ENCODE results near the gene CC2D1A. TPM values are rescaled to one million over a fixed set of nuclear protein-coding genes. Genes with fewer than 3 reads are reported as not detected.

The CC2D1A gene
- polyA plus RNA-seq, 1 of the 3 experiments (the other 2 are of a cell fraction), result 24.2 TPM

DNA sequence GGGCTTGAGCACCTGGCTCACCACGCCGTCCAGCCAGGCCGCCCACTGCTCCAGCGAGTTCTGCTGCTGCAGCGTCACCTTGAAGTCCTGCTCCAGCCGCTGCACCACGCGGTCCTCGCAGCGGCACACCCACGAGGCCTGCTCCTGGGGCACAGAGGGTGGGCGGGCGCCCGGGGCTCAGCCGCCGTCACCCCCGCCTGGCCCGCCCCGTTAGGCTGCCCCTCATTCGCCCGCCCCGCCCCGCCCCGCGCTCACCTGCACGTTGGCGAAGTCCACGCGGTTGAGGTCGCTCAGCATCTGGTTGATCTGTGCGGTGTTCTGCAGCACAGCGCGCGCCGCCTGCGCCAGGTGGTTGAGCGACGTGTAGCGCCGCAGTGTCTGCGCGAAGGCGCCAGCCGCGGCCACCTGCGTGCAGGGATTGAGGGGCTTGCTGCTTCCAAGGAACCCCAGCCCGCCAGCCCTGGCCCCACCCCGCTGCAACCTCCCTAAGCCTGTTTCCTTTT lies 57.7 kb downstream of the CC2D1A start:
- H3K79me2 ChIP-seq (ENCODE audit: insufficient read depth), result no peaks in the 10 kb centered on the region
- DNase-seq, result no peak
- H4K20me1 ChIP-seq (ENCODE audit: insufficient read depth), result no peaks in the 10 kb centered on the region
- H3K4me3 ChIP-seq (ENCODE audit: low read depth in 2 of 2, low read length in 1 of 2), result no peak overlapping the region
- CTCF ChIA-PET, result no interaction called here
- no peak overlapping the region for H3K4me2 ChIP-seq
- WGBS (ENCODE audit: low lambda C conversion rate), result 97% methylated on average over 31 of the region's 48 CpGs
- peaks cover 7% of the 10 kb centered on the region for H3F3A ChIP-seq (replicated peaks; ENCODE audit: insufficient read depth)
- H2AFZ ChIP-seq (ENCODE audit: low read depth), result no peak overlapping the region
- no peaks in the 10 kb centered on the region for H3K9me3 ChIP-seq
- peaks cover 0 to 2% of the 10 kb centered on the region in 2 experiments; a peak in 1 of 4 replicates for H3K4me1 ChIP-seq (ENCODE audit: control insufficient read depth in 1 of 2, insufficient read depth in 2 of 2, low read depth in 1 of 2, low read length in 1 of 2)
- H3K27ac ChIP-seq (ENCODE audit: low read depth in 2 of 2, low read length in 1 of 2), result no peak overlapping the region
- POLR2A ChIA-PET, result no interaction called here
- TF ChIP-seq, protein P1, sequence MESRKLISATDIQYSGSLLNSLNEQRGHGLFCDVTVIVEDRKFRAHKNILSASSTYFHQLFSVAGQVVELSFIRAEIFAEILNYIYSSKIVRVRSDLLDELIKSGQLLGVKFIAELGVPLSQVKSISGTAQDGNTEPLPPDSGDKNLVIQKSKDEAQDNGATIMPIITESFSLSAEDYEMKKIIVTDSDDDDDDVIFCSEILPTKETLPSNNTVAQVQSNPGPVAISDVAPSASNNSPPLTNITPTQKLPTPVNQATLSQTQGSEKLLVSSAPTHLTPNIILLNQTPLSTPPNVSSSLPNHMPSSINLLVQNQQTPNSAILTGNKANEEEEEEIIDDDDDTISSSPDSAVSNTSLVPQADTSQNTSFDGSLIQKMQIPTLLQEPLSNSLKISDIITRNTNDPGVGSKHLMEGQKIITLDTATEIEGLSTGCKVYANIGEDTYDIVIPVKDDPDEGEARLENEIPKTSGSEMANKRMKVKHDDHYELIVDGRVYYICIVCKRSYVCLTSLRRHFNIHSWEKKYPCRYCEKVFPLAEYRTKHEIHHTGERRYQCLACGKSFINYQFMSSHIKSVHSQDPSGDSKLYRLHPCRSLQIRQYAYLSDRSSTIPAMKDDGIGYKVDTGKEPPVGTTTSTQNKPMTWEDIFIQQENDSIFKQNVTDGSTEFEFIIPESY (IDR thresholded peaks at IDR 0.05; ENCODE audit: borderline replicate concordance, low read depth), result no peak
- TF ChIP-seq, protein P2, sequence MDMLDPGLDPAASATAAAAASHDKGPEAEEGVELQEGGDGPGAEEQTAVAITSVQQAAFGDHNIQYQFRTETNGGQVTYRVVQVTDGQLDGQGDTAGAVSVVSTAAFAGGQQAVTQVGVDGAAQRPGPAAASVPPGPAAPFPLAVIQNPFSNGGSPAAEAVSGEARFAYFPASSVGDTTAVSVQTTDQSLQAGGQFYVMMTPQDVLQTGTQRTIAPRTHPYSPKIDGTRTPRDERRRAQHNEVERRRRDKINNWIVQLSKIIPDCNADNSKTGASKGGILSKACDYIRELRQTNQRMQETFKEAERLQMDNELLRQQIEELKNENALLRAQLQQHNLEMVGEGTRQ (IDR thresholded peaks at IDR 0.05; ENCODE audit: borderline replicate concordance, low read depth, low read length), result no peak
- no peak for TF ChIP-seq POLR2AphosphoS5 (IDR thresholded peaks at IDR 0.05; ENCODE audit: low read depth, low read length)
- TF ChIP-seq, protein P3, sequence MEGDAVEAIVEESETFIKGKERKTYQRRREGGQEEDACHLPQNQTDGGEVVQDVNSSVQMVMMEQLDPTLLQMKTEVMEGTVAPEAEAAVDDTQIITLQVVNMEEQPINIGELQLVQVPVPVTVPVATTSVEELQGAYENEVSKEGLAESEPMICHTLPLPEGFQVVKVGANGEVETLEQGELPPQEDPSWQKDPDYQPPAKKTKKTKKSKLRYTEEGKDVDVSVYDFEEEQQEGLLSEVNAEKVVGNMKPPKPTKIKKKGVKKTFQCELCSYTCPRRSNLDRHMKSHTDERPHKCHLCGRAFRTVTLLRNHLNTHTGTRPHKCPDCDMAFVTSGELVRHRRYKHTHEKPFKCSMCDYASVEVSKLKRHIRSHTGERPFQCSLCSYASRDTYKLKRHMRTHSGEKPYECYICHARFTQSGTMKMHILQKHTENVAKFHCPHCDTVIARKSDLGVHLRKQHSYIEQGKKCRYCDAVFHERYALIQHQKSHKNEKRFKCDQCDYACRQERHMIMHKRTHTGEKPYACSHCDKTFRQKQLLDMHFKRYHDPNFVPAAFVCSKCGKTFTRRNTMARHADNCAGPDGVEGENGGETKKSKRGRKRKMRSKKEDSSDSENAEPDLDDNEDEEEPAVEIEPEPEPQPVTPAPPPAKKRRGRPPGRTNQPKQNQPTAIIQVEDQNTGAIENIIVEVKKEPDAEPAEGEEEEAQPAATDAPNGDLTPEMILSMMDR (IDR thresholded peaks at IDR 0.05), result no peak
- TF ChIP-seq MXI1 (IDR thresholded peaks at IDR 0.05; ENCODE audit: low read depth, low read length), result no peak
- no peak overlapping the region for H3K9ac ChIP-seq
- peaks cover 0 to 35% of the 10 kb centered on the region in 2 experiments for H3K36me3 ChIP-seq (replicated peaks in 1 of 2; ENCODE audit: control insufficient read depth in 1 of 2, insufficient read depth in 2 of 2, low read length in 1 of 2)
- no peaks in the 10 kb centered on the region for H3K9me2 ChIP-seq
- no peaks in the 10 kb centered on the region for H3K27me3 ChIP-seq (ENCODE audit: insufficient read depth)

DNA sequence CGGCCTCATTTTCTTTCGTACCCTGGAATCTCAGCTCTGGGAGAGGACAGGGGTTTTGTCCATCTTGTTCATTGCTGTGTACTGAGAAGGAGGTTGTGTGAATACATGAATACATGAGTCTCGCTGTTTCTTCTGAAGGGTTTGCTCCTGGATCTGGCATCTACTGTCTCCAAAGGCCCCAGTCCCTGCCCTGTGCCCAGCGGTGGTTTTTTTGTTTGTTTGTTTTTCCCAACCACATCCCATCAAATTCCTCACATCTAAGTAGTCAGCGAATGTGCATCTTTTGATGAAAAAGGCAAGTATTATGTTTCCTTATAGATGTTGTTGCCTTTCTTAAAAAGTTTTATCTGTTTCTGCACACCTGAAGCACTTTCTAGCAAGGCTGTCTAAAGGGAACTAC lies 58.8 kb downstream of the CC2D1A start:
- H3K36me3 ChIP-seq (replicated peaks in 1 of 2; ENCODE audit: control insufficient read depth in 1 of 2, insufficient read depth in 2 of 2, low read length in 1 of 2), result peaks cover 0 to 27% of the 10 kb centered on the region in 2 experiments
- no peaks in the 10 kb centered on the region for H3K79me2 ChIP-seq (ENCODE audit: insufficient read depth)
- WGBS (ENCODE audit: low lambda C conversion rate), result 89% methylated on average over 5 of the region's 5 CpGs
- no peak overlapping the region for H3K27ac ChIP-seq (ENCODE audit: low read depth in 2 of 2, low read length in 1 of 2)
- H3K9me3 ChIP-seq, result no peaks in the 10 kb centered on the region
- H3K27me3 ChIP-seq (ENCODE audit: insufficient read depth), result no peaks in the 10 kb centered on the region
- ChIA-PET CTCF (no interaction called here), POLR2A (interaction anchor here (0.7 kb wide), 1 partner anchor 64 kb away, joined by 3 read pairs; no protein-coding TSS in a partner anchor)
- H3K4me1 ChIP-seq (ENCODE audit: control insufficient read depth in 1 of 2, insufficient read depth in 2 of 2, low read depth in 1 of 2, low read length in 1 of 2), result no peaks in the 10 kb centered on the region
- no peak overlapping the region for H3K4me3 ChIP-seq (ENCODE audit: low read depth in 2 of 2, low read length in 1 of 2)
- H2AFZ ChIP-seq (ENCODE audit: low read depth), result no peak overlapping the region
- H4K20me1 ChIP-seq (ENCODE audit: insufficient read depth), result no peaks in the 10 kb centered on the region
- no peak overlapping the region for H3K4me2 ChIP-seq
- peaks cover 7% of the 10 kb centered on the region for H3F3A ChIP-seq (replicated peaks; ENCODE audit: insufficient read depth)
- no peak overlapping the region for H3K9ac ChIP-seq
- no peak for TF ChIP-seq GABPA (IDR thresholded peaks at IDR 0.05; ENCODE audit: low read depth)
- no peak for DNase-seq
- no peaks in the 10 kb centered on the region for H3K9me2 ChIP-seq
